CD4-positive, alpha-beta T cell treated with Interleukin-4 for 4 hours (primary cell): ENCODE data around the gene MCF2L.

Experiments used
- DNase-seq: peaks from one replicate; pipeline ENCODE4 v3.0.0-alpha.2; 2020

The MCF2L gene

GRCh38 chr13:113000575-113000974 lies 31.6 kb downstream of the MCF2L start:
- no peak for DNase-seq

- DNase-seq, result no peak
These were observed 32.5 kb downstream of the MCF2L start for GRCh38 chr13:113001241-113002140.

- DNase-seq, result no peak
These were observed 33.3 kb downstream of the MCF2L start for GRCh38 chr13:113002206-113002912.

GRCh38 chr13:113002913-113003290 lies 33.9 kb downstream of the MCF2L start:
- no peak for DNase-seq

GRCh38 chr13:113004126-113004525 lies 35.1 kb downstream of the MCF2L start:
- DNase-seq, result no peak

GRCh38 chr13:113005076-113005865 lies 36.3 kb downstream of the MCF2L start:
- peak; percentile 14 for DNase-seq

- no peak for DNase-seq
These were observed 37.0 kb downstream of the MCF2L start for GRCh38 chr13:113005997-113006396.

- no peak for DNase-seq
These were observed 37.6 kb downstream of the MCF2L start for GRCh38 chr13:113006660-113007059.

- DNase-seq, result no peak
These were observed 39.8 kb downstream of the MCF2L start for GRCh38 chr13:113008851-113009250.

GRCh38 chr13:113009743-113010509 lies 40.9 kb downstream of the MCF2L start:
- no peak for DNase-seq

- DNase-seq, result no peak
These were observed 41.5 kb downstream of the MCF2L start for GRCh38 chr13:113010510-113010865.

GRCh38 chr13:113013303-113013702 lies 44.3 kb downstream of the MCF2L start:
- DNase-seq, result no peak

- no peak for DNase-seq
These were observed 45.1 kb downstream of the MCF2L start for GRCh38 chr13:113013878-113014751.

GRCh38 chr13:113014752-113015745 lies 46.0 kb downstream of the MCF2L start:
- DNase-seq, result no peak

GRCh38 chr13:113015826-113016525 lies 47.0 kb downstream of the MCF2L start:
- no peak for DNase-seq

GRCh38 chr13:113016526-113017295 lies 47.7 kb downstream of the MCF2L start:
- no peak for DNase-seq

GRCh38 chr13:113017506-113018215 lies 48.6 kb downstream of the MCF2L start:
- no peak for DNase-seq
